ENCODE results near the gene SCAF8.

SCAF8 gene

Small RNAs within 50 kb of the gene (small RNA-seq; reads per million reads assigned to genes)
- 0 reads per million in 2 experiments for gene MIR1273C
- gene RNU6-824P, result 0 reads per million in 2 experiments

Measured in SK-N-DZ (cell line).